Activated naive CD8-positive, alpha-beta T cell treated with anti-CD3 and anti-CD28 coated beads, Interleukin-2, amount 50 U/mL, for 24 hours (primary cell): ENCODE data around the gene GDPD4.

Experiments used
- ATAC-seq: fragments of 150-1000 bp; cut with Tn5 transposase; one replicate; pipeline ENCODE4 v1.10.0; 2021
- DNase-seq: peaks from one replicate; pipeline ENCODE4 v3.0.0; 2021
- H3K27ac Mint-ChIP-seq: one replicate; pipeline ENCODE4 v1.8.0; 2021; ENCODE audit warnings: mild to moderate bottlenecking, mixed read lengths
- H3K27me3 Mint-ChIP-seq: one replicate; pipeline ENCODE4 v1.8.0; 2021; ENCODE audit warnings: mixed read lengths
- H3K36me3 Mint-ChIP-seq: one replicate; pipeline ENCODE4 v1.8.0; 2021; ENCODE audit warnings: low read depth, mixed read lengths
- H3K4me1 Mint-ChIP-seq: one replicate; pipeline ENCODE4 v1.8.0; 2021; ENCODE audit warnings: mixed read lengths
- H3K4me3 Mint-ChIP-seq: one replicate; pipeline ENCODE4 v1.8.0; 2021; ENCODE audit warnings: mild to moderate bottlenecking, moderate library complexity, mixed read lengths
- H3K9me3 Mint-ChIP-seq: one replicate; pipeline ENCODE4 v1.8.0; 2021; ENCODE audit warnings: mixed read lengths

GDPD4 gene

GRCh38 chr11:77188633-77189491 is 112.6 kb downstream of the GDPD4 start:
- Mint-ChIP-seq H3K4me1 (peaks cover 2% of the 10 kb centered on the region), H3K27ac (no peak overlapping the region), H3K27me3 (no peaks in the 10 kb centered on the region), H3K36me3 (no peaks in the 10 kb centered on the region), H3K9me3 (no peaks in the 10 kb centered on the region), H3K4me3 (no peak overlapping the region)
- DNase-seq (no peak), ATAC-seq (no peak)

- DNase-seq = peak; percentile 77
- no peaks in the 10 kb centered on the region for H3K27me3 Mint-ChIP-seq
- H3K27ac Mint-ChIP-seq = no peak overlapping the region
- no peaks in the 10 kb centered on the region for H3K9me3 Mint-ChIP-seq
- peaks cover 2% of the 10 kb centered on the region for H3K4me1 Mint-ChIP-seq
- ATAC-seq = peak; percentile 55
- no peaks in the 10 kb centered on the region for H3K36me3 Mint-ChIP-seq
- H3K4me3 Mint-ChIP-seq = no peak overlapping the region
Measured at GRCh38 chr11:77187776-77188632, 113.5 kb downstream of the GDPD4 start.

GRCh38 chr11:77187111-77187750 is 114.3 kb downstream of the GDPD4 start:
- Mint-ChIP-seq H3K9me3 (no peaks in the 10 kb centered on the region), H3K27ac (no peak overlapping the region), H3K4me1 (peaks cover 2% of the 10 kb centered on the region), H3K4me3 (no peak overlapping the region), H3K36me3 (no peaks in the 10 kb centered on the region), H3K27me3 (no peaks in the 10 kb centered on the region)
- no peak for DNase-seq
- ATAC-seq = no peak

- Mint-ChIP-seq H3K4me3 (no peak overlapping the region), H3K36me3 (no peaks in the 10 kb centered on the region), H3K9me3 (no peaks in the 10 kb centered on the region), H3K27me3 (no peaks in the 10 kb centered on the region), H3K27ac (no peak overlapping the region), H3K4me1 (no peaks in the 10 kb centered on the region)
- DNase-seq = no peak
- no peak for ATAC-seq
Measured at GRCh38 chr11:77186302-77186701, 115.2 kb downstream of the GDPD4 start.

- H3K4me1 Mint-ChIP-seq = no peaks in the 10 kb centered on the region
- no peak for DNase-seq
Measured at GRCh38 chr11:77184136-77184860, 117.2 kb downstream of the GDPD4 start.

GRCh38 chr11:77183431-77183984 is 118.0 kb downstream of the GDPD4 start:
- Mint-ChIP-seq H3K4me1 (no peaks in the 10 kb centered on the region), H3K4me3 (no peak overlapping the region), H3K9me3 (no peaks in the 10 kb centered on the region)

More at GRCh38 chr11:77184136-77184860, 117.2 kb downstream of the GDPD4 start:
- ATAC-seq = no peak
- Mint-ChIP-seq H3K27me3 (no peaks in the 10 kb centered on the region), H3K4me3 (no peak overlapping the region), H3K27ac (no peak overlapping the region), H3K9me3 (no peaks in the 10 kb centered on the region), H3K36me3 (no peaks in the 10 kb centered on the region)

GRCh38 chr11:77182542-77183430 is 118.7 kb downstream of the GDPD4 start:
- no peak for ATAC-seq

More at GRCh38 chr11:77183431-77183984, 118.0 kb downstream of the GDPD4 start:
- DNase-seq (no peak), ATAC-seq (no peak)
- Mint-ChIP-seq H3K27ac (no peak overlapping the region), H3K27me3 (no peaks in the 10 kb centered on the region), H3K36me3 (no peaks in the 10 kb centered on the region)

GRCh38 chr11:77181799-77182541 is 119.5 kb downstream of the GDPD4 start:
- Mint-ChIP-seq H3K4me1 (no peaks in the 10 kb centered on the region), H3K36me3 (no peaks in the 10 kb centered on the region), H3K27ac (no peak overlapping the region), H3K27me3 (no peaks in the 10 kb centered on the region), H3K4me3 (no peak overlapping the region), H3K9me3 (no peaks in the 10 kb centered on the region)
- DNase-seq (no peak), ATAC-seq (no peak)

More at GRCh38 chr11:77182542-77183430, 118.7 kb downstream of the GDPD4 start:
- Mint-ChIP-seq H3K27ac (no peak overlapping the region), H3K27me3 (no peaks in the 10 kb centered on the region), H3K4me3 (no peak overlapping the region), H3K4me1 (no peaks in the 10 kb centered on the region), H3K9me3 (no peaks in the 10 kb centered on the region), H3K36me3 (no peaks in the 10 kb centered on the region)
- no peak for DNase-seq

GRCh38 chr11:77181226-77181625 is 120.3 kb downstream of the GDPD4 start:
- Mint-ChIP-seq H3K27ac (no peak overlapping the region), H3K4me1 (no peaks in the 10 kb centered on the region), H3K36me3 (no peaks in the 10 kb centered on the region), H3K27me3 (no peaks in the 10 kb centered on the region), H3K9me3 (no peaks in the 10 kb centered on the region), H3K4me3 (no peak overlapping the region)
- DNase-seq = no peak
- ATAC-seq = no peak

GRCh38 chr11:77180346-77180745 is 121.1 kb downstream of the GDPD4 start:
- Mint-ChIP-seq H3K4me3 (no peak overlapping the region), H3K27me3 (no peaks in the 10 kb centered on the region), H3K4me1 (no peaks in the 10 kb centered on the region), H3K36me3 (no peaks in the 10 kb centered on the region), H3K9me3 (no peaks in the 10 kb centered on the region), H3K27ac (no peak overlapping the region)
- ATAC-seq (no peak), DNase-seq (no peak)

- Mint-ChIP-seq H3K9me3 (no peaks in the 10 kb centered on the region), H3K4me3 (no peak overlapping the region), H3K36me3 (no peaks in the 10 kb centered on the region), H3K27ac (no peak overlapping the region), H3K4me1 (no peaks in the 10 kb centered on the region), H3K27me3 (no peaks in the 10 kb centered on the region)
- ATAC-seq (no peak), DNase-seq (no peak)
Measured at GRCh38 chr11:77179681-77180080, 121.8 kb downstream of the GDPD4 start.

- H3K9me3 Mint-ChIP-seq = no peaks in the 10 kb centered on the region
- no peaks in the 10 kb centered on the region for H3K4me1 Mint-ChIP-seq
Measured at GRCh38 chr11:77179048-77179447, 122.4 kb downstream of the GDPD4 start.

More at GRCh38 chr11:77179048-77179447, 122.4 kb downstream of the GDPD4 start:
- DNase-seq (no peak), ATAC-seq (no peak)
- Mint-ChIP-seq H3K27me3 (no peaks in the 10 kb centered on the region), H3K27ac (no peak overlapping the region), H3K4me3 (no peak overlapping the region), H3K36me3 (no peaks in the 10 kb centered on the region)
